ENCODE measurements around the gene PITRM1. TPM values are rescaled to one million over a fixed set of nuclear protein-coding genes. Genes with fewer than 3 reads are reported as not detected.

The PITRM1 gene
- polyA plus RNA-seq, 1 donor from 2014 or later, result 62.2 TPM

DNA sequence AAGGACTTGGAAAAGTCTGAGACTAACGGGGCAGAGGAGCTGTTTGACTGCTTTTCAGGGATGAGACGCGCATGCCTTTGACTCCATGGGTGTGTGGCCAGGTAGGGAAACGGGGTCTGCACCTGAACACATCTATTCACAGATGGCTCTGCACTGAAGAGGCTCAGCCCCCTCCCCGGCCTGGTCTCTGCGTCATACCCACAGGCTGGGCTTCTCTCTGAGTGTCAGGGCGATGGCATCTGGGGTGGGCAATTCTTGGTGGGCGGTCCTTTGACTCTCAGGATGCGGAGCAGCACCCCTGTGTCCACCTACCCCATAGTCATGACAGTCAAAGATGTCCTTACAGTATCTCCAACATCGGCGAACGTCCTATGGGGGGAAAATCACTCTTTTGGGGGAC is 82.2 kb downstream of the PITRM1 start:
- Histone ChIP-seq H3K4me3 (ENCODE audit: low read length) (no peak overlapping the region), H4K20me1 (ENCODE audit: insufficient read depth) (no peaks in the 10 kb centered on the region), H2AFZ (ENCODE audit: low read depth, low read length) (no peak overlapping the region), H3K36me3 (ENCODE audit: insufficient read depth, low read length) (no peaks in the 10 kb centered on the region), H3K79me2 (replicated peaks; ENCODE audit: insufficient read depth, low read length) (no peaks in the 10 kb centered on the region), H3K4me2 (ENCODE audit: low read length) (no peak overlapping the region), H3K9ac (ENCODE audit: low read length) (no peak overlapping the region), H3K27me3 (ENCODE audit: insufficient read depth, low read depth, low read length) (no peaks in the 10 kb centered on the region), H3K27ac (ENCODE audit: low read length) (no peak overlapping the region), H3K9me3 (ENCODE audit: low read length) (no peaks in the 10 kb centered on the region), H3K9me2 (ENCODE audit: insufficient read depth, low read length) (no peaks in the 10 kb centered on the region), H3F3A (ENCODE audit: insufficient read depth, low read length, poor library complexity, severe bottlenecking) (no peaks in the 10 kb centered on the region)
- TF ChIP-seq EZH2 (IDR thresholded peaks at IDR 0.05; ENCODE audit: borderline replicate concordance, insufficient read depth, low read length, poor library complexity, severe bottlenecking) (no peak), MXI1 (conservative IDR thresholded peaks at IDR 0.05; ENCODE audit: poor library complexity, severe bottlenecking) (no peak), RAD21 (conservative IDR thresholded peaks at IDR 0.05) (no peak), TAF1 (IDR thresholded peaks at IDR 0.05; ENCODE audit: low read depth) (no peak), EP300 (conservative IDR thresholded peaks at IDR 0.05; ENCODE audit: poor library complexity, severe bottlenecking) (no peak), POLR2AphosphoS5 (IDR thresholded peaks at IDR 0.05) (no peak), SMC3 (conservative IDR thresholded peaks at IDR 0.05; ENCODE audit: poor library complexity) (no peak)
- TF ChIP-seq, protein P1, sequence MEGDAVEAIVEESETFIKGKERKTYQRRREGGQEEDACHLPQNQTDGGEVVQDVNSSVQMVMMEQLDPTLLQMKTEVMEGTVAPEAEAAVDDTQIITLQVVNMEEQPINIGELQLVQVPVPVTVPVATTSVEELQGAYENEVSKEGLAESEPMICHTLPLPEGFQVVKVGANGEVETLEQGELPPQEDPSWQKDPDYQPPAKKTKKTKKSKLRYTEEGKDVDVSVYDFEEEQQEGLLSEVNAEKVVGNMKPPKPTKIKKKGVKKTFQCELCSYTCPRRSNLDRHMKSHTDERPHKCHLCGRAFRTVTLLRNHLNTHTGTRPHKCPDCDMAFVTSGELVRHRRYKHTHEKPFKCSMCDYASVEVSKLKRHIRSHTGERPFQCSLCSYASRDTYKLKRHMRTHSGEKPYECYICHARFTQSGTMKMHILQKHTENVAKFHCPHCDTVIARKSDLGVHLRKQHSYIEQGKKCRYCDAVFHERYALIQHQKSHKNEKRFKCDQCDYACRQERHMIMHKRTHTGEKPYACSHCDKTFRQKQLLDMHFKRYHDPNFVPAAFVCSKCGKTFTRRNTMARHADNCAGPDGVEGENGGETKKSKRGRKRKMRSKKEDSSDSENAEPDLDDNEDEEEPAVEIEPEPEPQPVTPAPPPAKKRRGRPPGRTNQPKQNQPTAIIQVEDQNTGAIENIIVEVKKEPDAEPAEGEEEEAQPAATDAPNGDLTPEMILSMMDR (IDR thresholded peaks at IDR 0.05; ENCODE audit: poor library complexity, severe bottlenecking), result no peak
- TF ChIP-seq, protein P2, sequence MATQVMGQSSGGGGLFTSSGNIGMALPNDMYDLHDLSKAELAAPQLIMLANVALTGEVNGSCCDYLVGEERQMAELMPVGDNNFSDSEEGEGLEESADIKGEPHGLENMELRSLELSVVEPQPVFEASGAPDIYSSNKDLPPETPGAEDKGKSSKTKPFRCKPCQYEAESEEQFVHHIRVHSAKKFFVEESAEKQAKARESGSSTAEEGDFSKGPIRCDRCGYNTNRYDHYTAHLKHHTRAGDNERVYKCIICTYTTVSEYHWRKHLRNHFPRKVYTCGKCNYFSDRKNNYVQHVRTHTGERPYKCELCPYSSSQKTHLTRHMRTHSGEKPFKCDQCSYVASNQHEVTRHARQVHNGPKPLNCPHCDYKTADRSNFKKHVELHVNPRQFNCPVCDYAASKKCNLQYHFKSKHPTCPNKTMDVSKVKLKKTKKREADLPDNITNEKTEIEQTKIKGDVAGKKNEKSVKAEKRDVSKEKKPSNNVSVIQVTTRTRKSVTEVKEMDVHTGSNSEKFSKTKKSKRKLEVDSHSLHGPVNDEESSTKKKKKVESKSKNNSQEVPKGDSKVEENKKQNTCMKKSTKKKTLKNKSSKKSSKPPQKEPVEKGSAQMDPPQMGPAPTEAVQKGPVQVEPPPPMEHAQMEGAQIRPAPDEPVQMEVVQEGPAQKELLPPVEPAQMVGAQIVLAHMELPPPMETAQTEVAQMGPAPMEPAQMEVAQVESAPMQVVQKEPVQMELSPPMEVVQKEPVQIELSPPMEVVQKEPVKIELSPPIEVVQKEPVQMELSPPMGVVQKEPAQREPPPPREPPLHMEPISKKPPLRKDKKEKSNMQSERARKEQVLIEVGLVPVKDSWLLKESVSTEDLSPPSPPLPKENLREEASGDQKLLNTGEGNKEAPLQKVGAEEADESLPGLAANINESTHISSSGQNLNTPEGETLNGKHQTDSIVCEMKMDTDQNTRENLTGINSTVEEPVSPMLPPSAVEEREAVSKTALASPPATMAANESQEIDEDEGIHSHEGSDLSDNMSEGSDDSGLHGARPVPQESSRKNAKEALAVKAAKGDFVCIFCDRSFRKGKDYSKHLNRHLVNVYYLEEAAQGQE (IDR thresholded peaks at IDR 0.05; ENCODE audit: borderline replicate concordance), result no peak

Other genes starting within 250 kb of the PITRM1 start
- 23.0 and 27.9 TPM in 2 replicates for gene PFKP, start 105.2 kb downstream of the PITRM1 start, polyA plus RNA-seq

Data from neural cell (in vitro differentiated cells).